HS-5 (cell line): ENCODE results near the gene OR4E2.
"Not testable (repeated sequence)": the region's sequence is repeated elsewhere in the genome, so short reads cannot be mapped to it uniquely, and the experiment has no call there.

Experiments used
- DNase-seq: peaks from one replicate; pipeline ENCODE4 v3.0.0-alpha.2; 2012; ENCODE audit warnings: low read depth

Gene OR4E2

DNA sequence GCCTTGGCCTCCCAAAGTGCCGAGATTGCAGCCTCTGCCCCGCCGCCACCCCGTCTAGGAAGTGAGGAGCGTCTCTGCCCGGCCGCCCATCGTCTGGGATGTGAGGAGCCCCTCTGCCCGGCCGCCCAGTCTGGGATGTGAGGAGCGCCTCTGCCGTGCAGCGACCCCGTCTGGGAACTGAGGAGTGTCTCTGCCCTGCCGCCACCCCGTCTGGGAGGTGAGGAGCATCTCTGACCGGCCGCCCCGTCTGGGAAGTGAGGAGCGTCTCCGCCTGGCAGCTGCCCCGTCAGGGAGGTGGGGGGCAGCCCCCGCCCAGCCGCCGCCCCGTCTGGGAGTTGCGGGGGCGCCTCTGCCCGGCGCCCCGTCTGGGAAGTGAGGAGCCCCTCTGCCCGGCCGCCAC lies 44.0 kb downstream of the OR4E2 start:
- DNase-seq = not testable (repeated sequence)

DNA sequence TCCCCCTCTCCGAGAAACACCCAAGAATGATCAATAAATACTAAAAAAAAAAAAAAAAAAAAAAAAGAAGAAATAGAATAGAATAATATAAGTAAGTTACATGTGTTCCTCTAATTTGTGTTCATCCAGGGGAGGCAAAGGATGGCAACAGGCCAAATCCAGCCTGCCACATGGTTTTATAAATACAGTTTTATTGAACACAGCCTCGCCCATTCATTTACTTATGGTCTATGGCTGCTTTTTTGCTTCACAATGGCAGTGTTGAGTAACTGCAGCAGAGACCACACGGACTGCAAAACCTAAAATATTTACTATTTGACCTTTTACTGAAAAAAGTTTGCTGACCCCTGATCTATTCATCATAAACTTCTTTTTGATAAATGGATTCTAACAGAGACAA lies 44.9 kb downstream of the OR4E2 start:
- not testable (repeated sequence) for DNase-seq

DNA sequence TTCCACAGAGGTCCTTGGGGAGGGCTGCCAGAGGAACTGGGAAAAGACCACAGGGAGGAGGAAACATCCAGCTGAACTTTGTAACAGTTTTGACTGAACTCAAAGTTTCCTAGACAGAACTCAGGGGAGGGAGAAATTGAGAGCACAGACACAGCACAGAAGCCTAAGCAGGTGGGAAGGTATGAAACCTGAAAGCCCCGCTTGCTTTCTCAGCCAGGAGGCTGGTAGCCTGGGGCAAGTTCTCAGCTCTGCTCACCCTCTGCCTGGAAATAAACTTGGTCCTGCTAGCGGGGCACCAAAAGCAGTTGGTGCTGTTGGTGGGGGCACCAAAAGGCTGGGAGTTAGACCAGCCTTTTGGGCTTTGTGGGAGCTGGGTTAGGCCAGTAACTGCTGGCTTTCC lies 45.9 kb downstream of the OR4E2 start:
- no peak for DNase-seq

DNA sequence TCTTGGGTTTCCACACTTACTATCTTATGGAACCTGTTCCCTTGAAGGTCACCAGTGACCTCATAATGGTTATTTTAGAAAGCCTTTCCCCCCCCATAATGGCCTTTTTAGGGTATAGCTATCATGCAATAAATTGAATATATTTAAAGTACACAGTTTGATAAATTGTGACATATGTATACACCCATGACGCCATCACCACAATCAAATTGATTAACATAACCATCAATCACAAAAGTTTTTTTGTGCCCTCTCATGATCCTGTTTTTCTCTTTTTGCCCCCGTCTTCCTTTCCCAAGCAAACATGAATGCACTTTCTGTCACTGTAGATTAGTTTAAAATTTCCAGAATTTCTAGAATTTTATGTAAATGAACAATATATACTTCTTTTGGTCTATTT lies 48.7 kb downstream of the OR4E2 start:
- no peak for DNase-seq

GRCh38 chr14:21703357-21704326 lies 50.0 kb downstream of the OR4E2 start:
- DNase-seq = no peak

- no peak for DNase-seq
Measured at GRCh38 chr14:21704338-21704737, 50.7 kb downstream of the OR4E2 start.

DNA sequence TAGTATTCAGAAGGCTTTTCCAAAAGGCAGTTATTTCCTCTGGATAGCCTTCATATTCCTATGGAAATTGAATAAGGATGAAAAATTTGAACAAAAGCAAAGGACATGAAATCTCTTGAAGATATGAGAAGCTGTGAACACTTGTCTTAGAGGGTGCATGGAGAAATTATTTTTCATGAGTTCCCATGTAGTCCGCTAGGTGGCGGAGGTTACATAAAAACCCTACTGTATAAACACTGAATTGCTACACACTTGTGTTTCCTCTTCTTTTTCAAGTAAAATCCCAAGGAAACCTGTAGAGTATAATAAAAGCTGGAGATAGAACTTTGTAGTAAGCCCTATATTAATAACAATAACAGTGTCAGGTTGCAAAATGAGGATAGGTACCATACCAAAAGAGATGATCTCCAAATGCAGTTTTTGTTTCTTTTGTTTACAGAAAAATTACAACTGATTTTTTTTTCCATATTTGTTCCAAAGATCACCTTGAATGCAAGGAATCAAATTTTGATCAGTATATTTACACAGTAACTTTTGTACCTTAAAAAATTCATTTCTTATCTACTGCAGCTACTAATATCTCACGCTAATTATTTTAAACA lies 57.8 kb downstream of the OR4E2 start:
- peak; percentile 19 for DNase-seq

DNA sequence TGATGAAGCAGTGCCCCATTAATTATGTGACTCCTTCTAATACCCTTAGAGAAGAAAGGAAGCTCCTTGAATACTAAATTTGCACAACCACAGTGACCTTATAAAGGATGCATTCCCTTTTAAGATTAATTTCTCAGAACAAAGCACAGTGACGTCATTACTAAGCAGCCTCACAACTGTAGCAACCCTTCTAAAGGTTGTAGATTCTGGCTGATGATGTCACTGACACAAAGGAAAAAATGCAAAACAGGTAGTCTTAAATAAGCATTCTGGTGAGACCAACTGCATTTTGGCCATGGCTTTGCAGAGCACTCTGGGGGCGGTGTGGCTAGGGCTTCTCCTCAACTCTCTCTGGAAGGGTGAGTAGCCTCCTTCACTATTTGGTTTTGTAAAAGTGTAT lies 58.4 kb downstream of the OR4E2 start:
- DNase-seq = no peak

- no peak for DNase-seq
Measured at GRCh38 chr14:21714318-21714929, 60.8 kb downstream of the OR4E2 start.
